ENCODE data around the gene DLK1. TPM values are rescaled to one million over a fixed set of nuclear protein-coding genes. Genes with fewer than 3 reads are reported as not detected.
A peak's percentile ranks its signal among the peaks of the same experiment; 100 is the strongest.

The DLK1 gene
- total RNA-seq, 1 experiment from 2014 or later, result 3.3 TPM

- TF ChIP-seq TEAD4 (CRISPR knock-in tag; IDR thresholded peaks at IDR 0.05) (no peak), STAT6 (CRISPR knock-in tag; conservative IDR thresholded peaks at IDR 0.05; ENCODE audit: low read depth) (no peak), NR3C1 (CRISPR knock-in tag; conservative IDR thresholded peaks at IDR 0.05; ENCODE audit: low read depth) (no peak), MYBL2 (CRISPR knock-in tag; IDR thresholded peaks at IDR 0.05) (no peak), NFE2L1 (CRISPR knock-in tag; IDR thresholded peaks at IDR 0.05) (no peak), HMGA2 (CRISPR knock-in tag; IDR thresholded peaks at IDR 0.05) (no peak), OVOL2 (CRISPR knock-in tag; IDR thresholded peaks at IDR 0.05; ENCODE audit: borderline replicate concordance) (no peak), PREB (CRISPR knock-in tag; IDR thresholded peaks at IDR 0.05; ENCODE audit: borderline replicate concordance) (no peak), ZNF532 (CRISPR knock-in tag; IDR thresholded peaks at IDR 0.05; ENCODE audit: borderline replicate concordance) (no peak), ELF4 (CRISPR knock-in tag; IDR thresholded peaks at IDR 0.05; ENCODE audit: low read depth) (no peak)
Observed at GRCh38 chr14:100722367-100722766, 4.3 kb upstream of the DLK1 start (continued).

GRCh38 chr14:100723135-100723829 is 3.4 kb upstream of the DLK1 start:
- Mint-ChIP-seq H3K4me1 (peaks cover 31% of the 10 kb centered on the region), H3K4me3 (no peak overlapping the region), H3K9me3 (no peaks in the 10 kb centered on the region), H3K36me3 (no peaks in the 10 kb centered on the region), H3K27me3 (ENCODE audit: low read depth) (peaks cover 70% of the 10 kb centered on the region), H3K27ac (no peak overlapping the region)
- TF ChIP-seq TP53 (CRISPR knock-in tag; IDR thresholded peaks at IDR 0.05), result no peak
- TF ChIP-seq MLX (CRISPR knock-in tag; IDR thresholded peaks at IDR 0.05), result no peak
- no peak for TF ChIP-seq IRF2 (CRISPR knock-in tag; IDR thresholded peaks at IDR 0.05; ENCODE audit: borderline replicate concordance, low read depth)
- no peak for TF ChIP-seq ZNF423 (CRISPR knock-in tag; IDR thresholded peaks at IDR 0.05)
- no peak for TF ChIP-seq ZMAT4 (CRISPR knock-in tag; IDR thresholded peaks at IDR 0.05)
- TF ChIP-seq ATF6 (CRISPR knock-in tag; IDR thresholded peaks at IDR 0.05), result no peak
- TF ChIP-seq ZNF263 (CRISPR knock-in tag; IDR thresholded peaks at IDR 0.05; ENCODE audit: low read depth), result peak; percentile 63; the same call in 1 of the 2 replicates
- 0 out of 2 replicates have a peak, but pooled peaks have one; percentile 5 for ATAC-seq
- ChIA-PET POLR2A (no interaction called here), CTCF (interaction anchor here (0.5 to 5.4 kb wide), 4 partner anchors 13 to 944 kb away, joined by 3 to 39 read pairs (median 4); no protein-coding TSS in a partner anchor)
- no peak for DNase-seq (ENCODE audit: low spot score)
